H1 (cell line): Measurements from ENCODE around the gene DUOXA2. TPM values are rescaled to one million over a fixed set of nuclear protein-coding genes. Genes with fewer than 3 reads are reported as not detected.

Source experiments
- ATF2 ChIP-seq: IDR thresholded peaks from 2 replicates; pipeline ENCODE4 v1.6.1; 2012; ENCODE audit warnings: low read length, inconsistent platforms
- BACH1 ChIP-seq: IDR thresholded peaks from 2 replicates; pipeline ENCODE4 v1.6.1; 2012; ENCODE audit warnings: low read length, improper control_type of control experiment
- BRCA1 ChIP-seq: IDR thresholded peaks from 2 replicates; pipeline ENCODE4 v1.6.1; 2012; ENCODE audit warnings: low read depth, low read length, improper control_type of control experiment
- MAX ChIP-seq: IDR thresholded peaks from 2 replicates; pipeline ENCODE4 v1.6.1; 2012; ENCODE audit warnings: inconsistent platforms
- SUZ12 ChIP-seq: fragments of 200-600 bp; sonication (generic); IDR thresholded peaks from 2 replicates; pipeline ENCODE4 v1.6.1; 2012; ENCODE audit warnings: mild to moderate bottlenecking, inconsistent platforms, low read length, moderate library complexity, mixed read lengths
- polyA plus RNA-seq, 7 experiments: library from polyadenylated mRNA; depleted of rRNA in 3 of 7; stranded (reverse) in 5 of 7; unstranded in 2 of 7; fragments of >200 nt in 5 of 7; fragments of 200-250 nt in 2 of 7; gene quantifications; 1 replicate in 5 of 7; 2 replicates in 1 of 7; 4 replicates in 1 of 7; pipeline versions ENCODE4 v1.2.1 to v1.2.3, GENCODE V29; 2011 to 2013; ENCODE audit warnings: missing spikeins in 2 of 7, mixed read lengths in 2 of 7
- total RNA-seq: library from RNA; stranded (reverse); fragmentation: NEBNext Ultra II Directional; extraction: Animal tissue kit (Norgen Biotek cat#: 25700); gene quantifications from 2 replicates; pipeline ENCODE4 v1.2.1, GENCODE V29; 2021

DUOXA2 gene
- total and polyA plus RNA-seq, 2 of the 8 experiments (the other 6 are each of a cell fraction or from before 2014, with no cell fraction given), result 0.05 TPM; not detected in 1

- TF ChIP-seq MAX, result no peak
- no peak for TF ChIP-seq BRCA1
- TF ChIP-seq BACH1, result no peak
- no peak for TF ChIP-seq ATF2
- TF ChIP-seq SUZ12, result no peak
Measured at GRCh38 chr15:45137703-45138102, 23.6 kb downstream of the DUOXA2 start (continued).
